ENCODE results near the gene SV2C. TPM values are rescaled to one million over a fixed set of nuclear protein-coding genes. Genes with fewer than 3 reads are reported as not detected.

Gene SV2C
- total and polyA plus RNA-seq, 2 of the 13 experiments (the other 11 are each of a cell fraction or from before 2014, with no cell fraction given) = not detected

DNA sequence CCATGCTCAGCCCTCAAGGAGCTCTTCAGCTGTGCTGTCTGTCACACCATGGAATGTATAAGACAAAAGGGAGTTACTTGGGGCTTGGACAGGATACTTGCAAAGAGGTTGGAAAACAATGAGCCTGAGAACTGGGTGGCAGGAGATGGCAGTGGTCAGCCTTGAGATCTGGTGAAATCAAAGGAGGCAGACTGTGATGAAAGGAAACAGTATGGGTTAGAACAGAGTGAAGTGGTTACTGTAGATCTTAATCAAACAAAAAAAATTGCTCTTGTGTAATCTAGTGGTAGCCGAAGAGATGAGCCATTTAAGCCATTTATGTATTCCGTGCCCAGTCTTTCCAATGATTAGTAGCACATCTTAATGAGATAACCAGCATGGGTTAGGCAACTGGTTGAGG, 142.2 kb downstream of the SV2C start:
- BruUV-seq (replicated peaks) = no TSS peak
- no peak overlapping the region for H3K27ac ChIP-seq (ENCODE audit: extremely low read length, insufficient read depth, low read length)
- ChIA-PET POLR2A (no interaction called here), CTCF (ENCODE audit: low intra/inter-chr PET ratio, low total read pairs) (no interaction called here)
- WGBS (ENCODE audit: low lambda C conversion rate) = 9% methylated on average over 2 of the region's 2 CpGs
- H3K4me1 ChIP-seq (ENCODE audit: insufficient read depth, low read length) = peaks cover under 1% of the 10 kb centered on the region; the same call in 1 of the 2 replicates
- ATAC-seq (no peak), DNase-seq (ENCODE audit: low spot score) (no peak), FAIRE-seq (no peak)
- no peak overlapping the region for H3K4me2 ChIP-seq (ENCODE audit: low read depth, low read length)
- in situ Hi-C loops (cut with HindIII; ENCODE audit: extremely low pct_ligation_motif_present, low pct_unique_long_range_greater_than_20kb) (no loop called here), intact Hi-C loops (cut with micrococcal nuclease; ENCODE audit: unreplicated experiment) (no loop called here)
- H3K9ac ChIP-seq (ENCODE audit: insufficient read depth, low read depth, low read length) = no peak overlapping the region
- H3K36me3 ChIP-seq (replicated peaks in 1 of 2; ENCODE audit: control insufficient read depth in 1 of 2, insufficient read depth in 2 of 2, low read length in 2 of 2) = no peaks in the 10 kb centered on the region
- H4K20me1 ChIP-seq (ENCODE audit: insufficient read depth, low read length) = no peaks in the 10 kb centered on the region
- no peak overlapping the region for H2AFZ ChIP-seq (ENCODE audit: low read length)
- no peaks in the 10 kb centered on the region for H3K79me2 ChIP-seq (ENCODE audit: insufficient read depth, low read length)
- no peaks in the 10 kb centered on the region for H3K27me3 ChIP-seq (ENCODE audit: control insufficient read depth in 1 of 2, insufficient read depth in 2 of 2, low read length in 2 of 2)
- TF ChIP-seq, protein P1, sequence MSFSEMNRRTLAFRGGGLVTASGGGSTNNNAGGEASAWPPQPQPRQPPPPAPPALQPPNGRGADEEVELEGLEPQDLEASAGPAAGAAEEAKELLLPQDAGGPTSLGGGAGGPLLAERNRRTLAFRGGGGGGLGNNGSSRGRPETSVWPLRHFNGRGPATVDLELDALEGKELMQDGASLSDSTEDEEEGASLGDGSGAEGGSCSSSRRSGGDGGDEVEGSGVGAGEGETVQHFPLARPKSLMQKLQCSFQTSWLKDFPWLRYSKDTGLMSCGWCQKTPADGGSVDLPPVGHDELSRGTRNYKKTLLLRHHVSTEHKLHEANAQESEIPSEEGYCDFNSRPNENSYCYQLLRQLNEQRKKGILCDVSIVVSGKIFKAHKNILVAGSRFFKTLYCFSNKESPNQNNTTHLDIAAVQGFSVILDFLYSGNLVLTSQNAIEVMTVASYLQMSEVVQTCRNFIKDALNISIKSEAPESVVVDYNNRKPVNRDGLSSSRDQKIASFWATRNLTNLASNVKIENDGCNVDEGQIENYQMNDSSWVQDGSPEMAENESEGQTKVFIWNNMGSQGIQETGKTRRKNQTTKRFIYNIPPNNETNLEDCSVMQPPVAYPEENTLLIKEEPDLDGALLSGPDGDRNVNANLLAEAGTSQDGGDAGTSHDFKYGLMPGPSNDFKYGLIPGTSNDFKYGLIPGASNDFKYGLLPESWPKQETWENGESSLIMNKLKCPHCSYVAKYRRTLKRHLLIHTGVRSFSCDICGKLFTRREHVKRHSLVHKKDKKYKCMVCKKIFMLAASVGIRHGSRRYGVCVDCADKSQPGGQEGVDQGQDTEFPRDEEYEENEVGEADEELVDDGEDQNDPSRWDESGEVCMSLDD (CRISPR knock-in tag; IDR thresholded peaks at IDR 0.05; ENCODE audit: borderline replicate concordance) = no peak
- TF ChIP-seq ZNF724P (CRISPR knock-in tag; IDR thresholded peaks at IDR 0.05; ENCODE audit: borderline replicate concordance) = no peak
- TF ChIP-seq, protein P2, sequence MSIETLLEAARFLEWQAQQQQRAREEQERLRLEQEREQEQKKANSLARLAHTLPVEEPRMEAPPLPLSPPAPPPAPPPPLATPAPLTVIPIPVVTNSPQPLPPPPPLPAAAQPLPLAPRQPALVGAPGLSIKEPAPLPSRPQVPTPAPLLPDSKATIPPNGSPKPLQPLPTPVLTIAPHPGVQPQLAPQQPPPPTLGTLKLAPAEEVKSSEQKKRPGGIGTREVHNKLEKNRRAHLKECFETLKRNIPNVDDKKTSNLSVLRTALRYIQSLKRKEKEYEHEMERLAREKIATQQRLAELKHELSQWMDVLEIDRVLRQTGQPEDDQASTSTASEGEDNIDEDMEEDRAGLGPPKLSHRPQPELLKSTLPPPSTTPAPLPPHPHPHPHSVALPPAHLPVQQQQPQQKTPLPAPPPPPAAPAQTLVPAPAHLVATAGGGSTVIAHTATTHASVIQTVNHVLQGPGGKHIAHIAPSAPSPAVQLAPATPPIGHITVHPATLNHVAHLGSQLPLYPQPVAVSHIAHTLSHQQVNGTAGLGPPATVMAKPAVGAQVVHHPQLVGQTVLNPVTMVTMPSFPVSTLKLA (IDR thresholded peaks at IDR 0.05) = no peak
- no peak for TF ChIP-seq CBX1 (IDR thresholded peaks at IDR 0.05; ENCODE audit: low read depth)
- TF ChIP-seq KLF16 (CRISPR knock-in tag; IDR thresholded peaks at IDR 0.05) = no peak
- TF ChIP-seq, protein P3, sequence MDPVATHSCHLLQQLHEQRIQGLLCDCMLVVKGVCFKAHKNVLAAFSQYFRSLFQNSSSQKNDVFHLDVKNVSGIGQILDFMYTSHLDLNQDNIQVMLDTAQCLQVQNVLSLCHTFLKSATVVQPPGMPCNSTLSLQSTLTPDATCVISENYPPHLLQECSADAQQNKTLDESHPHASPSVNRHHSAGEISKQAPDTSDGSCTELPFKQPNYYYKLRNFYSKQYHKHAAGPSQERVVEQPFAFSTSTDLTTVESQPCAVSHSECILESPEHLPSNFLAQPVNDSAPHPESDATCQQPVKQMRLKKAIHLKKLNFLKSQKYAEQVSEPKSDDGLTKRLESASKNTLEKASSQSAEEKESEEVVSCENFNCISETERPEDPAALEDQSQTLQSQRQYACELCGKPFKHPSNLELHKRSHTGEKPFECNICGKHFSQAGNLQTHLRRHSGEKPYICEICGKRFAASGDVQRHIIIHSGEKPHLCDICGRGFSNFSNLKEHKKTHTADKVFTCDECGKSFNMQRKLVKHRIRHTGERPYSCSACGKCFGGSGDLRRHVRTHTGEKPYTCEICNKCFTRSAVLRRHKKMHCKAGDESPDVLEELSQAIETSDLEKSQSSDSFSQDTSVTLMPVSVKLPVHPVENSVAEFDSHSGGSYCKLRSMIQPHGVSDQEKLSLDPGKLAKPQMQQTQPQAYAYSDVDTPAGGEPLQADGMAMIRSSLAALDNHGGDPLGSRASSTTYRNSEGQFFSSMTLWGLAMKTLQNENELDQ (CRISPR knock-in tag; IDR thresholded peaks at IDR 0.05; ENCODE audit: borderline replicate concordance) = no peak
- no peak for TF ChIP-seq ZFX (CRISPR knock-in tag; IDR thresholded peaks at IDR 0.05; ENCODE audit: low read depth)
- no peak for TF ChIP-seq ZNF549 (CRISPR knock-in tag; IDR thresholded peaks at IDR 0.05)
- H3K9me3 ChIP-seq (ENCODE audit: low read length) = no peaks in the 10 kb centered on the region
- no peak overlapping the region for H3K4me3 ChIP-seq (replicated peaks in 1 of 3; ENCODE audit: insufficient read depth in 1 of 3, low read depth in 2 of 3, low read length in 3 of 3)
